ENCODE measurements around the gene ERGIC1. TPM values are rescaled to one million over a fixed set of nuclear protein-coding genes. Genes with fewer than 3 reads are reported as not detected.
"Not testable (repeated sequence)": the region's sequence is repeated elsewhere in the genome, so short reads cannot be mapped to it uniquely, and the experiment has no call there.

ERGIC1 gene
- total RNA-seq, 8 experiments from 2014 or later: 31.7 to 98.4 (median 57.7) TPM

DNA sequence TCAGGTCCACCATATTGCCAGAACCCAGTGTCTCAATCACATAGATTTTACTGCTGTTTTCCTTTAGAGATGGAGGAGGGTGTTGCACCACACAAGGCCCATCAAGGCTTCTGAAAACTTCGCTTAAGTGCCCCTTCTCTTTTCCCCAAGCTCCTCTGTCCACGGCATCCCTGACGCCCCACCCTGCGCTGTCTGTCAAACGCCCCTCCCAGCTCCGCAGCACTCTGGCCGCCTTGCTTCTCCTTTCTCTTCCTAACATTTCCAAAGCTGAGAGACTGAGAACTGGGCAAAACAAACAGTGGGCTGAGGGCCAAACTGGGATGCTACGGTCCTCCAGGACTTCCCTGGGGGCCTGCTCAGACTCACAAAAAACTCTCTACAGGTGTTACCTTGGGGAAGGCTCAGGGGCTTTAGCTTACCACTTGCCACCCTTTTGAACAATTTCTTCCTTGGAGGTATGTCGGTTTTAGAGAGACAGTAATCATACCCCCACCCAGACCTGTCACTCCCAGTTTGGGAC, 28.3 kb upstream of the ERGIC1 start:
- in situ Hi-C loops (cut with MboI; ENCODE audit: low pct_unique_long_range_greater_than_20kb in 2 of 9, low sequenced_read_pairs in 9 of 9, unreplicated experiment in 9 of 9): no loop called here

DNA sequence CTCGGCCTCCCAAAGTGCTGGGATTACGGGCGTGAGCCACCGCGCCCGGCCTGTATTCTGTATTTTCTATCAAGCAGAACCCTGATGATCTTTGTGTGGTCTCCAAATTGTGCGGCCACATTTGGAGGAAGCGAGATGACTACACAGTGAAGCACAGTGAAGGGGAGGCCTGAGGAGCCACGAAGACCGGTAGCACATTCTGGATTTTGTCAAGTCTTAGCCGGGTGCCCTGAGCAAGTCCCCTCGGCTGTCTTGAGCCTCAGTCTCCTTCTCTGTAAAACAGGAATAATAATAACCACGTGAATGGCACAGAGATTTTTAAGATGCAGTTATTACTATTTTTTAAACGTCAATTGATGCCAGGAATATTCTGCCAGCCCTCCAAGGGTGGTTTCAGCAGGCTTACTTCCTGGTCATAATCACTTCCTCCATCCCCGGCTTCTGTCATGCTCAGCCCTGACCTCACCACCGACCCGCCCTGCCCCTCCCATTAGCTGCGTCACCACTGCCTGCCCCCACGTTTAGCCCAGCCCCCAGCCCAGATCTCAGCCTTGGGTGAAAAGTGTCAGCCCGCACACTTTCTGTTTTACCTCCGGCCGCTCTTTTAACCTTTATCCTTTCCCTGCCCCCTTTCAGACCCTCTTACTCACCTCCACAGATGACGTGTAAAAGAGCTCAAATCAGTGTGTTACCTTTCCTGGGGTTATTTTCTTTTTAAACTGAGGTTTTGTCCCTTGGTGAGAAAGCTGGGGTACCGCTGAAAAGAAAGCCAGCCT, 27.0 kb upstream of the ERGIC1 start:
- in situ Hi-C loops (cut with MboI; ENCODE audit: low pct_unique_long_range_greater_than_20kb in 2 of 9, low sequenced_read_pairs in 9 of 9, unreplicated experiment in 9 of 9): no loop called here
- Histone ChIP-seq H3K4me3 (no peak overlapping the region), H3K27ac (peak overlapping the region in 1 of 2 donors; percentile 80), H3K4me1 (replicated peaks in 1 of 2) (peaks cover 0 to 7% of the 10 kb centered on the region in 2 donors)
- 0 to 90% (median 48%) methylated on average over 1 to 9 of the region's 24 CpGs; no CpG with 5 or more reads in 4 of the 10 experiments for WGBS, 10 experiments
- ATAC-seq (replicated peaks in 6 of 8): peak; percentile 94 to 99 (median 98)

More for the DNA sequence above, 28.3 kb upstream of the ERGIC1 start:
- WGBS, 10 experiments: 57 to 100% (median 90%) methylated on average over 1 to 4 of the region's 9 CpGs; no CpG with 5 or more reads in 2 of the 10 experiments
- Histone ChIP-seq H3K4me3 (no peak overlapping the region), H3K4me1 (replicated peaks in 1 of 2) (peaks cover 0 to 7% of the 10 kb centered on the region in 2 donors), H3K27ac (no peak overlapping the region)
- ATAC-seq (replicated peaks in 6 of 8): no peak

DNA sequence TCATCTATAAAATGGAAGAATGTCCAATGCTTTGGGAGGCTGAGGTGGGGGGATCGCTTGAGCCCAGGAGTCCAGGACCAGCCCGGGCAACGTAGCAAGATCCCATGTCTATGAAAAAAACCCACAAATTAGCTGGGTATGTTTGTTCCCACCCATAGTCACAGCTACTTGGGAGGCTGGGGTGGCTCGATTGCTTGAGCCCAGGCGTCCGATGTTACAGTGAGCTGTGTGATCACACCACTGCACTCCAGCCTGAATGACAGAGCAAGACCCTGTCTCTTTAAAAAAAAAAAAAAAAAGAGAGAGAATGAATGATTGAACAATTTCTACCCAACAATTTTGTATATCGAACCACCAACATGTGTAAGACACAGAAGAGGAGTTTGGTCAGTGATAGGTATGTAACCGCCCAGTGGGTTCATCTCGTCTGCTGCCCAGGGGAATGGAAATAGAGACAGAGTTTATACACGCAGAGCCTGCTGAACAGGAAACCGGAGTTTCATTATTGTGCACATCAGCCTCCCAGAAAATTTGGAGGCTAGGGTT, 26.2 kb upstream of the ERGIC1 start:
- peak overlapping the region in 1 of 2 donors; percentile 80 for H3K27ac ChIP-seq
- WGBS, 10 experiments: 32 to 100% (median 89%) methylated on average over 1 to 9 of the region's 11 CpGs
- no peak overlapping the region for H3K4me3 ChIP-seq
- H3K4me1 ChIP-seq (replicated peaks in 1 of 2): peaks cover 0 to 7% of the 10 kb centered on the region in 2 donors
- peak in 7 of 8 experiments; percentile 7 to 54 (median 19) for ATAC-seq (replicated peaks in 6 of 8)
- in situ Hi-C loops (cut with MboI; ENCODE audit: low pct_unique_long_range_greater_than_20kb in 2 of 9, low sequenced_read_pairs in 9 of 9, unreplicated experiment in 9 of 9): no loop called here

DNA sequence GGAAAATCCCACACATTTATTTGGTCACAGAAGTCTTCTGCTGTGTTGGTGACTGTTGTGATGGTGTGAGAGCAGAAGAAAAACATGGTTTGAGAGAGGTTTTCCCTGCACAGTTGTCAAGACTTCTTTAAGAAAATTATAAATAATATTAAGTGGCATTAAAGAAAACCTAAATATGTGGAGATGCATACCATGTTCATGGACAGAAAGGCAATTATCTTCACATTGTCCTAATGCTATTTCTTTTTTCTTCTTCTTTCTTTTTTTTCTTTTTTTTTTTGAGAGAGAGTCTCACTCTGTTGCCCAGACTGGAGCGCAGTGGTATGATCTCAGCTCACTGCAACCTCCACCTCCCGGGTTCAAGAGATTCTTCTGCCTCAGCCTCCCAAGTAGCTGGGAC, 24.3 kb upstream of the ERGIC1 start:
- Histone ChIP-seq H3K4me1 (replicated peaks in 1 of 2) (peaks cover 0 to 7% of the 10 kb centered on the region in 2 donors), H3K4me3 (no peak overlapping the region), H3K27ac (no peak overlapping the region)
- no peak for ATAC-seq (replicated peaks in 6 of 8)
- 83 to 100% (median 93%) methylated on average over 1 to 2 of the region's 2 CpGs; no CpG with 5 or more reads in 2 of the 10 experiments for whole genome bisulfite sequencing, 10 experiments
- in situ Hi-C loops (cut with MboI; ENCODE audit: low pct_unique_long_range_greater_than_20kb in 2 of 9, low sequenced_read_pairs in 9 of 9, unreplicated experiment in 9 of 9): no loop called here

DNA sequence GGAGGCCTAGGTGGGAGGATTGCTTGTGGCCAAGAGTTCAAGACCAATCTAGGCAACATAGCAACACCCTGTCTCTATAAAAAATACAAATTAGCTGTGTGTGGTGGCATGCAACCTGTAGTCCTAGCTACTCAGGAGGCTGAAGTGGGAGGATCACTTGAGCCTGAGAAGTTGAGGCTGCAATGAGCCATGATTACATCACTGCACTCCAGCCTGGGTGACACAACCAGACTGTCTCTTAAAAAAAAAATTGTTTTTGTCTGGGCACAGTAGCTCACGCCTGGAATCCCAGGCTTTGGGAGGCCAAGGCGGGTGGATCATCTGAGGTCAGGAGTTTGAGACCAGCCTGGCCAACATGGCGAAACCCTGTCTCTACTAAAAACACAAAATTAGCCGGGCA, 23.1 kb upstream of the ERGIC1 start:
- H3K4me1 ChIP-seq (replicated peaks in 1 of 2); H3K4me3 ChIP-seq; ATAC-seq (replicated peaks in 6 of 8); H3K27ac ChIP-seq; in situ Hi-C loops (cut with MboI; ENCODE audit: low pct_unique_long_range_greater_than_20kb in 2 of 9, low sequenced_read_pairs in 9 of 9, unreplicated experiment in 9 of 9): not testable (repeated sequence)
- WGBS, 10 experiments: 0 to 93% (median 85%) methylated on average over 1 to 2 of the region's 4 CpGs; no CpG with 5 or more reads in 4 of the 10 experiments

DNA sequence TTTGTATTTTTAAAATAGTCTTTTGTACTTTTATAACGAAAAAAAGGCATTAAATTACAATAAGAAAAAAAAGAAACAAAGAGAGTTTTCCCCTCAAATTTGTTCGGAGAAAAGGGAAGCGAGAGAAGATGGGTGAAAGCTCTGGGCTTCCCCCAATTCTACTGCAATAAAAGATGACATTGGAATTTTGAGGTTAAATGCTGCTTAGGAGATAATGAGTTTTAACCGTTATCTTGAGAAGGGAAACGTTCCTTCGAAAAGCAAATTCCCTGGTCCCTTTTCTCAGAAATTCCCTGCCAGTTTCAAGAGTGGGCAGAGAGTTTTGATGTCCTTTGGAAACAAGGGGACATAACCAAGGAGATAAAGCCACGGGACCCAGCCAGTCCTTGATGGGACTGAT, 18.4 kb upstream of the ERGIC1 start:
- Histone ChIP-seq H3K4me3 (no peak overlapping the region), H3K27ac (no peak overlapping the region), H3K4me1 (replicated peaks in 1 of 2) (no peaks in the 10 kb centered on the region)
- in situ Hi-C loops (cut with MboI; ENCODE audit: low pct_unique_long_range_greater_than_20kb in 2 of 9, low sequenced_read_pairs in 9 of 9, unreplicated experiment in 9 of 9): no loop called here
- ATAC-seq (replicated peaks in 6 of 8): no peak
- 59 to 94% (median 78%) methylated on average over 4 to 7 of the region's 7 CpGs for WGBS, 10 experiments

DNA sequence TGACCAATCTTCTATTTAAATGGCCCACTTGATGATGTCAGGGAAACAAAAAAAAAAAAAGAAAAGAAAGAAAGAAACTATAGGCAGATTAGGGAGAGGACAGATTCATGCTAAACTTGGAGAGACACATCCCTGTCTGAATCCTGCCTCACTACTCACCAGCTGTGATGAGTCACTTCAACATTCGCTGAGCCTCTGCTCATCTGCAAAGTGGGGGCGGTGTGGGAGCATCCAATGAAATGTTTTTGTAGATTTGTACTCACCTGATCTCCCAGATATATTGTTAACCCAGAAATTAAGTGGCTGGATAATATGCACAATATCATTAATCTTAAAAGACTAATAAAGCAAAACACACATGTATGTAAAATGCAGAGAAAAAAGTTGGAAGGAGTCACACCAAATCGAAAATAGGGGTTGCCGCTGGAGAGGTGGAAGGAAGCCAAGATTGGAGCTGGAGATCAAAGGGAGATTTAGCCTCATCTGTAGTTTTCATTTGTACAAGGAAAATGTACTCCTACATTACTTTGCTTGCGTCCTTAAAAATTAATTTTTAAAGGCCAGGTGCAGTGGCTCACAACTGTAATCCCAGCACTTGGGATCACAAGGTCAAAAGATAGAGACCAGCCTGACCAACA, 17.0 kb upstream of the ERGIC1 start:
- Histone ChIP-seq H3K4me3 (no peak overlapping the region), H3K27ac (no peak overlapping the region), H3K4me1 (replicated peaks in 1 of 2) (no peaks in the 10 kb centered on the region)
- ATAC-seq (replicated peaks in 6 of 8): peak in 7 of 8 experiments; percentile 52 to 99 (median 79)
- 30 to 87% (median 67%) methylated on average over 2 to 5 of the region's 5 CpGs; no CpG with 5 or more reads in 2 of the 10 experiments for WGBS, 10 experiments
- in situ Hi-C loops (cut with MboI; ENCODE audit: low pct_unique_long_range_greater_than_20kb in 2 of 9, low sequenced_read_pairs in 9 of 9, unreplicated experiment in 9 of 9): no loop called here

DNA sequence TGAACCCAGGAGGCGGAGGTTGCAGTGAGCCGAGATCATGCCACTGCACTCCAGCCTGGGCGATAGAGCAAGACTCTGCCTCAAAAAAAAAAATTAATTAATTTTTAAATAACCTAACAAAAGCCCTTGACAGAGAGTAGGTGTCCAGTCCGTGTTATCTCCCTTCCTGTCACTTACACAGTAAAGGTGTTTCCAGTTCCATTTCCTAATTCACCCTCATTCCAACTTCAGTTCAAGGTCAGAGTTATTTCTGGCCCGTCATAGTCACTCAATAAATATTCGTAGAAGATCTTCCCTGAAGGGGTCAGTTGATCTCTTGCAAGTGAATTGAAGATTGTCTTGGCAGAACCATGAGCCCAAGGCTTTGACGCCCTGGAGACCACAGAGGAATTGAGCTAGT, 16.4 kb upstream of the ERGIC1 start:
- 56 to 100% (median 90%) methylated on average over 1 to 6 of the region's 7 CpGs; no CpG with 5 or more reads in 3 of the 10 experiments for WGBS, 10 experiments
- Histone ChIP-seq H3K27ac (no peak overlapping the region), H3K4me3 (no peak overlapping the region), H3K4me1 (replicated peaks in 1 of 2) (no peaks in the 10 kb centered on the region)
- in situ Hi-C loops (cut with MboI; ENCODE audit: low pct_unique_long_range_greater_than_20kb in 2 of 9, low sequenced_read_pairs in 9 of 9, unreplicated experiment in 9 of 9): no loop called here
- no peak for ATAC-seq (replicated peaks in 6 of 8)

DNA sequence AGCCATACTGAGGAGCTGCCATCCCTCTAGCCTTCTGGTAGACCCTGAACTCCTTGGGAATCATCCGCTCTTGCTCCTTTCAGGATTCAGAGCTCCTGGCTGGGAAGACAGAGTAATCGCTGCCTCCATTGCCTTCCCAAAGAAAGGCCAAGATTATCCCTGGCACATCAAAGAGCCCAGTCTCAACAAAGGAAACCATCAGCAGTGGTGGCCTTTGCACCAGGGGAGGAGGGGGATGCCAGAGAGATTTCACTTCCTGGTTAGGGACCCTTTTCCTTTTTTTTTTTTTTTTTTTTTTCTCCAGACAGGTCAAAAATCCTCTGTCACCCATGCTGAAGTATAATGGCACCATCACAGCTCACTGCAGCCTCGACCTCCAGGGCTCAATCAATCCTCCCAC, 16.0 kb upstream of the ERGIC1 start:
- in situ Hi-C loops (cut with MboI; ENCODE audit: low pct_unique_long_range_greater_than_20kb in 2 of 9, low sequenced_read_pairs in 9 of 9, unreplicated experiment in 9 of 9): no loop called here
- Histone ChIP-seq H3K4me3 (no peak overlapping the region), H3K4me1 (replicated peaks in 1 of 2) (no peaks in the 10 kb centered on the region), H3K27ac (no peak overlapping the region)
- WGBS, 10 experiments: 71 to 100% (median 86%) methylated on average over 1 to 3 of the region's 3 CpGs; no CpG with 5 or more reads in 3 of the 10 experiments
- no peak for ATAC-seq (replicated peaks in 6 of 8)

DNA sequence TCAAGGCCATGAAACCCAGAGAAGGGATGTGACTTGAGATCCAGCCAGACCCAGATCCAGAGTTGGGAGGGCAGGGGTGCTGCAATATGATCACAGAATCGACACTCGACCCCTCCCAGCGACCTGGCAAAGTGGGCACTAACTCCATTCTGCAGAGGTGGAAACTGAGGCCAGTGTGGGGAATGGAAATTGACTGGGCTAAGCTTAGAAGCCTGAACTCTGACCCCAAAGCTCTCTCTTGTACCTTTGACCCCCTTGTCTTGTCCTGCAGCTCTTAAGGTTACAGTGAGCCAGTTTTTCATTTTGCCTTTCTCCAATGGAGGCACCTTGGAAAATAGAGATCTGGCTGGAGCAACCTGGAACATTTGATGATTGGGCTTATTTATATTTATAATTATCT, 14.5 kb upstream of the ERGIC1 start:
- in situ Hi-C loops (cut with MboI; ENCODE audit: low pct_unique_long_range_greater_than_20kb in 2 of 9, low sequenced_read_pairs in 9 of 9, unreplicated experiment in 9 of 9): no loop called here
- Histone ChIP-seq H3K4me3 (no peak overlapping the region), H3K27ac (no peak overlapping the region), H3K4me1 (replicated peaks in 1 of 2) (no peaks in the 10 kb centered on the region)
- WGBS, 10 experiments: 67 to 100% (median 83%) methylated on average over 3 of the region's 3 CpGs; no CpG with 5 or more reads in 7 of the 10 experiments
- ATAC-seq (replicated peaks in 6 of 8): no peak

DNA sequence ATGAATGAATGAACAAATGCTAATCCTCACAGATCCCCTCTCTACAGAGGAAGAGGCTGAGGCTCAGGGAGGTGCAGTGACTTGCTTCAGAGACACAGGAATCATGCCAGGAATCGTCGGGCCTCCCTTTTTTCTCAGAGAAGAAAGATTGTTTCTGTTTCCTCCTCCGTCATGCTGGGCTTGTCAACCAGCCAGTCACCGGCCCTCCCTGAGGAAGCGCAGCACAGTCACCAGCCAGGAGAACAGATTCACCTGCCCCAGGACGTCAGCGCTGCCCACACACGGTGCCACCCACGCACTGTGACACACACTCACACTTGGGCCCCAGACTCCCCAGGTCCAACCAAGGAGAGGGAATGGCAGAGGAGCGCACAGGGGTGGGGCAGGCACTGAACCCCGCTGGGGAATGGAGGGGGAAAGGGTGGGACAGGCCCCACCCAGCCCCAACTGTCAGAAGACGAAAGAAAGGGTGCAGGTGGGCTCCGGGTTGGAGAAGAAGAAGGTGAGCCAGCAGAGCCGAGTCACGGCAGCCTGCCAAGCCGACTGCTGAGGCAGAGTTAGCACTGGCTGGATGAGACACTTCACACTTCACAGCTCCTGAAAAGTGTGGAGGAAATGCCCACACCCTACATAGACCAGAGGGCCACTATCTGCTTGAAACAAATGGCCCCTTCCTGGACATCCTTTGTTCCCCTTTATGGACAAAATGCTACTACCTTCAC, 13.8 kb upstream of the ERGIC1 start:
- ATAC-seq (replicated peaks in 6 of 8): no peak
- no peak overlapping the region for H3K4me3 ChIP-seq
- in situ Hi-C loops (cut with MboI; ENCODE audit: low pct_unique_long_range_greater_than_20kb in 2 of 9, low sequenced_read_pairs in 9 of 9, unreplicated experiment in 9 of 9): no loop called here
- H3K4me1 ChIP-seq (replicated peaks in 1 of 2): no peaks in the 10 kb centered on the region
- no peak overlapping the region for H3K27ac ChIP-seq
- WGBS, 10 experiments: 20 to 60% (median 43%) methylated on average over 1 to 5 of the region's 16 CpGs; no CpG with 5 or more reads in 3 of the 10 experiments

DNA sequence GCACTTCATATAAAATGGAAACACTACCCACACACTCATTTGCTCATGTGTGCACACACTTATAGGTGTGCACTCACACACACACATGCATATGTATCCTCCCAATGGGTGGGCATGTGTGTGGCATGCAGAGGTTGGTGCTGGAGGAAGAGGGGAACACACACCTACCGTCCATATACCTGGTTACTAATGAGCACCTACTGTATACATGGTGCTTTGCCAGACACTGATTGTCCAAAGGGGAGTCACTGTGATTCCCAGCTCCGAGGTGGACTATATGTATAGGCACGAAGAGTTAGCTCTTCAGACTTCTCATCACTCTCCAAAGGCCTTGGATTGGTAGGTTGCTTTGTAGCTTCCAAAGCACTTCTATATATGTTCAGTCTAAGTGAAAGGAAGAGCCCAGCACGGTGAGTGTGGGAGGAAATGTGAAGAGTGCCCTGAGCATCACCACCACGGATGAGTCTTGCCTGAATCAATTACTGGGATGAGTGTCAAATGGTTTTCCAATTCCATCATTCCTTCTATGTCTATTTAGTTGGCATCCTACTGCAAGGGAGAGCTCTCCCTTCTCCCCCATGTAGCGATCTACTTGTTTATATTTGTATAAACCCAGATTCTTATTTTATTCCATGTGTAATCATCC, 12.6 kb upstream of the ERGIC1 start:
- no peak overlapping the region for H3K4me3 ChIP-seq
- in situ Hi-C loops (cut with MboI; ENCODE audit: low pct_unique_long_range_greater_than_20kb in 2 of 9, low sequenced_read_pairs in 9 of 9, unreplicated experiment in 9 of 9): no loop called here
- ATAC-seq (replicated peaks in 6 of 8): no peak
- no peaks in the 10 kb centered on the region for H3K4me1 ChIP-seq (replicated peaks in 1 of 2)
- WGBS, 10 experiments: 30 to 100% (median 66%) methylated on average over 1 to 6 of the region's 6 CpGs; no CpG with 5 or more reads in 3 of the 10 experiments
- no peak overlapping the region for H3K27ac ChIP-seq

Data from motor neuron (in vitro differentiated cells).